ENCODE data around the gene ADM.

ADM gene

GRCh38 chr11:10349281-10349665 is 44.4 kb downstream of the ADM start:
- no peak for TF ChIP-seq CTCF (IDR thresholded peaks at IDR 0.05)

GRCh38 chr11:10349806-10350205 is 44.9 kb downstream of the ADM start:
- TF ChIP-seq CTCF (IDR thresholded peaks at IDR 0.05), result no peak

- no peak for TF ChIP-seq CTCF (IDR thresholded peaks at IDR 0.05)
These were observed 45.5 kb downstream of the ADM start for GRCh38 chr11:10350334-10350733.

- TF ChIP-seq CTCF (IDR thresholded peaks at IDR 0.05), result no peak
These were observed 46.5 kb downstream of the ADM start for GRCh38 chr11:10351435-10351764.

- no peak for TF ChIP-seq CTCF (IDR thresholded peaks at IDR 0.05)
These were observed 47.1 kb downstream of the ADM start for GRCh38 chr11:10351765-10352641.

- no peak for TF ChIP-seq CTCF (IDR thresholded peaks at IDR 0.05)
These were observed 48.2 kb downstream of the ADM start for GRCh38 chr11:10352921-10353550.

- no peak for TF ChIP-seq CTCF (IDR thresholded peaks at IDR 0.05)
These were observed 49.5 kb downstream of the ADM start for GRCh38 chr11:10354389-10354788.
